Tibial nerve (tissue), 3 donors: ENCODE measurements around the gene USP17L20.
"Not testable (repeated sequence)": the region's sequence is repeated elsewhere in the genome, so short reads cannot be mapped to it uniquely, and the experiment has no call there.

Experiments
- CTCF ChIP-seq, 5 experiments: fragments of 200-600 bp in 3 of 5; fragments of 450-650 bp in 2 of 5; sonication (generic) in 3 of 5; IDR thresholded peaks; one replicate each; pipeline ENCODE4 v1.5.1; 2016 to 2019; ENCODE audit warnings: antibody characterized with exemption in 5 of 5, mild to moderate bottlenecking in 3 of 5, moderate library complexity in 2 of 5
- POLR2A ChIP-seq, 2 donors: fragments of 450-650 bp; IDR thresholded peaks; one replicate each; pipeline ENCODE4 v1.6.1; 2017; ENCODE audit warnings: antibody characterized with exemption in 2 of 2, mild to moderate bottlenecking in 2 of 2, moderate library complexity in 2 of 2

GRCh38 chr4:9210357-9210756 is 47.6 kb upstream of the USP17L20 start, which contains the start of gene USP17L10:
- TF ChIP-seq CTCF, POLR2A (IDR thresholded peaks at IDR 0.05): not testable (repeated sequence)
